Cardiac fibroblast (primary cell): ENCODE results near the gene PDPK1.
A peak's percentile ranks its signal among the peaks of the same experiment; 100 is the strongest.

ENCODE experiments used
- DNase-seq, 2 donors: peaks; one replicate each; pipeline versions ENCODE4 v3.0.0 to v3.0.0-alpha.2; 2010; ENCODE audit warnings: low read depth in 2 of 2
- H3K4me3 ChIP-seq, 2 donors: replicated peaks in 1 of 2; 1 replicate in 1 of 2; 2 replicates in 1 of 2; pipeline ENCODE4 v1.5.1; 2011; ENCODE audit warnings: low read depth in 2 of 2, low read length in 2 of 2, mild to moderate bottlenecking in 2 of 2, moderate library complexity in 1 of 2
- CTCF ChIP-seq: IDR thresholded peaks from one replicate; pipeline ENCODE4 v1.5.1; 2011; ENCODE audit warnings: low read depth, mild to moderate bottlenecking, low read length, inconsistent platforms

Gene PDPK1

GRCh38 chr16:2499890-2500429 is 37.9 kb upstream of the PDPK1 start:
- H3K4me3 ChIP-seq: no peak overlapping the region
- no peak for DNase-seq
- no peak for TF ChIP-seq CTCF

GRCh38 chr16:2500430-2500917 is 37.3 kb upstream of the PDPK1 start:
- no peak for TF ChIP-seq CTCF
- H3K4me3 ChIP-seq: no peak overlapping the region
- DNase-seq: no peak

GRCh38 chr16:2500918-2501750 is 36.7 kb upstream of the PDPK1 start:
- H3K4me3 ChIP-seq: peak overlapping the region in 1 of 2 donors; percentile 12
- TF ChIP-seq CTCF: peak; percentile 94
- DNase-seq: peak; percentile 78 to 88

- DNase-seq: no peak
- no peak for TF ChIP-seq CTCF
- no peak overlapping the region for H3K4me3 ChIP-seq
Observed at GRCh38 chr16:2501946-2502895, 35.6 kb upstream of the PDPK1 start.

- no peak for TF ChIP-seq CTCF
- no peak overlapping the region for H3K4me3 ChIP-seq
- no peak for DNase-seq
Observed at GRCh38 chr16:2505695-2506094, 32.1 kb upstream of the PDPK1 start.

- DNase-seq: no peak
- no peak overlapping the region for H3K4me3 ChIP-seq
- no peak for TF ChIP-seq CTCF
Observed at GRCh38 chr16:2507052-2507659, 30.7 kb upstream of the PDPK1 start.
